Upper lobe of left lung (tissue), 6 donors: ENCODE measurements around the gene ADISSP. TPM values are rescaled to one million over a fixed set of nuclear protein-coding genes. Genes with fewer than 3 reads are reported as not detected.

Source experiments
- ATAC-seq, 2 donors: fragments of 200-7000 bp; cut with Tn5 transposase; one replicate each; pipeline ENCODE4 v1.9.1; 2022; ENCODE audit warnings: mild to moderate bottlenecking in 2 of 2, moderate library complexity in 2 of 2; ENCODE audit not compliant: low FRiP score in 2 of 2
- DNase-seq, 2 donors: peaks; one replicate each; pipeline ENCODE4 v3.0.0-alpha.2; 2019 to 2020
- H3K27ac ChIP-seq, 4 donors: fragments of 200-600 bp; sonication (generic); one replicate each; pipeline ENCODE4 v1.5.1; 2016 to 2019
- H3K27me3 ChIP-seq, 4 donors: fragments of 200-600 bp; sonication (generic); one replicate each; pipeline ENCODE4 v1.5.1; 2017 to 2019
- H3K36me3 ChIP-seq, 4 donors: fragments of 200-600 bp; sonication (generic); one replicate each; pipeline ENCODE4 v1.5.1; 2016 to 2019
- H3K4me1 ChIP-seq, 4 donors: fragments of 200-600 bp; sonication (generic); one replicate each; pipeline ENCODE4 v1.5.1; 2018 to 2019
- H3K4me3 ChIP-seq, 4 donors: fragments of 200-600 bp; sonication (generic); one replicate each; pipeline ENCODE4 v1.5.1; 2017 to 2019; ENCODE audit warnings: mild to moderate bottlenecking in 2 of 4, moderate library complexity in 1 of 4
- H3K9me3 ChIP-seq, 4 donors: fragments of 200-600 bp; sonication (generic); one replicate each; pipeline ENCODE4 v1.5.1; 2018 to 2019
- EP300 ChIP-seq, 4 donors: sonication (generic); formaldehyde crosslinking; IDR thresholded peaks; one replicate each; pipeline ENCODE4 v1.5.1; 2017; ENCODE audit warnings: antibody characterized with exemption in 4 of 4, control low read depth in 2 of 4
- POLR2A ChIP-seq, 4 donors: fragments of 450-650 bp; IDR thresholded peaks; one replicate each; pipeline ENCODE4 v1.5.1; 2016 to 2017; ENCODE audit warnings: antibody characterized with exemption in 4 of 4, mild to moderate bottlenecking in 2 of 4
- POLR2AphosphoS5 ChIP-seq, 2 donors: sonication (generic); formaldehyde crosslinking; IDR thresholded peaks; one replicate each; pipeline ENCODE4 v1.5.1; 2017; ENCODE audit warnings: antibody characterized with exemption in 2 of 2
- WGBS, 2 donors: methylation state at CpG; one replicate each; pipeline ENCODE4 v1.1.5; 2017 to 2018; 5-methylcytosine and 5-hydroxymethylcytosine counted together
- total RNA-seq, 6 donors: library from RNA; depleted of rRNA in 4 of 6; stranded (reverse); fragments of >200 nt in 4 of 6; gene quantifications; one replicate each; pipeline versions ENCODE4 v1.1.0 to v1.2.1, GENCODE V29; 2016 to 2021
- TF ChIP-seq, protein P1 (sequence below), 6 experiments: fragments of 450-650 bp in 4 of 6; fragments of 200-600 bp in 2 of 6; sonication (generic) in 2 of 6; IDR thresholded peaks; one replicate each; pipeline ENCODE4 v1.5.1; 2016 to 2019; ENCODE audit warnings: antibody characterized with exemption in 6 of 6
- donor health status: DM: no; HTN: no; CAD: no; lungs with moderate emphysema.
- donor health status: DM: no; HTN: yes; CAD: no; lungs with severe emphysema.

Gene ADISSP
- total RNA-seq, 6 donors from 2014 or later: 6.7 to 41.9 (median 39.1) TPM

DNA sequence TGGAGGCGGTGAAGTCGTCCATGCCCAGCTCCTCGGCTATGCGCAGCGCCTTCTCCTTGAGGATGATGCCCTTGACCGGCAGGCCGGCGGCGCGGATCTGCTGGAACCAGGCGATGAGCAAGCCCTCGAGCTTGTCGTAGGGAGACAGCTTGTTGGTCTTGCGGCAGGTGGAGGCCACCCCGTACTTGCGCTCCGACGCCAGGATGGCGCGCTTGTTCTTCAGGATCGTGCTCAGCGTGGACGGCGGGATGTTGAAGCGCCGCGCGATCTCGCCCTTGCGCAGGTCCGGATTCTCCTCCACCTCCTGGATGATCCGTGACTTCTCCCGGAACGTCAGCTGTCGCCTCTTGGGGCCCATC lies 18.6 kb upstream of the ADISSP start:
- TF ChIP-seq EP300 (IDR thresholded peaks at IDR 0.05): no peak
- TF ChIP-seq POLR2AphosphoS5 (IDR thresholded peaks at IDR 0.05): no peak
- TF ChIP-seq, protein P1, sequence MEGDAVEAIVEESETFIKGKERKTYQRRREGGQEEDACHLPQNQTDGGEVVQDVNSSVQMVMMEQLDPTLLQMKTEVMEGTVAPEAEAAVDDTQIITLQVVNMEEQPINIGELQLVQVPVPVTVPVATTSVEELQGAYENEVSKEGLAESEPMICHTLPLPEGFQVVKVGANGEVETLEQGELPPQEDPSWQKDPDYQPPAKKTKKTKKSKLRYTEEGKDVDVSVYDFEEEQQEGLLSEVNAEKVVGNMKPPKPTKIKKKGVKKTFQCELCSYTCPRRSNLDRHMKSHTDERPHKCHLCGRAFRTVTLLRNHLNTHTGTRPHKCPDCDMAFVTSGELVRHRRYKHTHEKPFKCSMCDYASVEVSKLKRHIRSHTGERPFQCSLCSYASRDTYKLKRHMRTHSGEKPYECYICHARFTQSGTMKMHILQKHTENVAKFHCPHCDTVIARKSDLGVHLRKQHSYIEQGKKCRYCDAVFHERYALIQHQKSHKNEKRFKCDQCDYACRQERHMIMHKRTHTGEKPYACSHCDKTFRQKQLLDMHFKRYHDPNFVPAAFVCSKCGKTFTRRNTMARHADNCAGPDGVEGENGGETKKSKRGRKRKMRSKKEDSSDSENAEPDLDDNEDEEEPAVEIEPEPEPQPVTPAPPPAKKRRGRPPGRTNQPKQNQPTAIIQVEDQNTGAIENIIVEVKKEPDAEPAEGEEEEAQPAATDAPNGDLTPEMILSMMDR (IDR thresholded peaks at IDR 0.05): no peak
- no peak for TF ChIP-seq POLR2A (IDR thresholded peaks at IDR 0.05)
- no peak for DNase-seq
- Histone ChIP-seq H3K27me3 (no peaks in the 10 kb centered on the region), H3K9me3 (no peaks in the 10 kb centered on the region), H3K27ac (peak overlapping the region; percentile 84 to 88 (median 87)), H3K4me3 (peak overlapping the region; percentile 18 to 80 (median 68)), H3K4me1 (peaks cover 44 to 57% (median 51%) of the 10 kb centered on the region in 4 donors), H3K36me3 (peaks cover 0 to 18% (median 0%) of the 10 kb centered on the region in 4 donors)
- 0% methylated on average over 6 of the region's 35 CpGs; no CpG with 5 or more reads in 1 of the 2 donors for WGBS, 2 donors
- peak in 1 of 2 donors; percentile 31 for ATAC-seq

DNA sequence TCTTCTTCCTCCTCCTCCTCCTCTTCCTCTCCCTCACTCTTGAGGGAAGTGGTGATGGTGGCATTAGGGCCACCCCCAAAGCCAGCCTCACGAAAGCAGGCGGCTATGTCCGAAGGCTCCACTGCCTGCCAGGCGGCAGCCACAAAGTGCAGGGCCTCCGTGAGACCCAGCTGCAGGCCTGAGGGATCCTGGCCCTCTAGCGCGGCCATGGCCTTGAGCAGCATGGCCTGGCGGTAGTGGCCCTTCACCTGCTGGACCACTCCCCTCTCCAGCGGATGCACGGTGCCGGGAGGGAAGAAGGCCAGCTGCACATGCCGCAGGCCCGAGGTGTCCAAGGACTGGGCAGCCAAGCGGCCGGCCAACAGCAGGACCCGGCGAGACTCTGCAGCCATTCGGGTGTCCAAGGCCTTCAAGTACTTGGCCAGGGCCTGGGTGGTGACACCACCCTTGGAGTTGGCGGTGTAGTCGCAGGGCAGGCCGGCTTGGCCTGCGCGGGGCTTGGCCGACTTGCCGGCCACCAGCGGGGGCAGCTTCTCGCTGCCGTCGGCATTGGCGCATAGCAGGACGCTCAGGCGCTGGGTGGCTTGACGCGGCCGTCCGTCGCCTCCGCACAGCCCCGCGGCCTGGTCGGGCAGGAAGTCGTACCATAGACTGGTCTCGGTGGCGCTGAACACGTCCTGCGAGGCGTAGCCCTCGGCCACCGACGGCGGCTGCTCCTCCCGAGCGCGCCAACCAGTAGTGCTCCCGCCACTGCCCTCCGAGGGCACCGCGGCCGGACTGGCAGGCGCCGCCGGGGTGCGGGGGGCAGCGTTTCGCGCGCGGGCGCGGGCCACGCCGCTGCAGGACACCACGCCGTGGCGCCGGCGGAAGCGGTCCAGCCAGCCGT lies 17.9 kb upstream of the ADISSP start:
- 64 to 65% methylated on average over 24 to 30 of the region's 79 CpGs for WGBS, 2 donors
- TF ChIP-seq POLR2A (IDR thresholded peaks at IDR 0.05): peak in 1 of 4 donors; percentile 17
- no peak for TF ChIP-seq EP300 (IDR thresholded peaks at IDR 0.05)
- TF ChIP-seq, protein P1 (IDR thresholded peaks at IDR 0.05): peak in 3 of 6 experiments; percentile 17 to 20 (median 19)
- TF ChIP-seq POLR2AphosphoS5 (IDR thresholded peaks at IDR 0.05): no peak
- ATAC-seq (peak in 1 of 2 donors; percentile 3), DNase-seq (peak in 1 of 2 donors; percentile 90)
- Histone ChIP-seq H3K4me3 (peak overlapping the region; percentile 18 to 80 (median 68)), H3K27ac (peak overlapping the region; percentile 84 to 88 (median 87)), H3K36me3 (peaks cover 0 to 18% (median 0%) of the 10 kb centered on the region in 4 donors), H3K27me3 (no peaks in the 10 kb centered on the region), H3K9me3 (no peaks in the 10 kb centered on the region), H3K4me1 (peaks cover 49 to 63% (median 56%) of the 10 kb centered on the region in 4 donors)

- DNase-seq: no peak
- Histone ChIP-seq H3K27me3 (no peaks in the 10 kb centered on the region), H3K27ac (peak overlapping the region in 3 of 4 donors; percentile 87 to 88 (median 87)), H3K4me3 (peak overlapping the region; percentile 18 to 80 (median 68)), H3K9me3 (no peaks in the 10 kb centered on the region), H3K36me3 (peaks cover 0 to 18% (median 0%) of the 10 kb centered on the region in 4 donors), H3K4me1 (peaks cover 49 to 64% (median 56%) of the 10 kb centered on the region in 4 donors)
- TF ChIP-seq POLR2A (IDR thresholded peaks at IDR 0.05) (no peak), POLR2AphosphoS5 (IDR thresholded peaks at IDR 0.05) (no peak), EP300 (IDR thresholded peaks at IDR 0.05) (no peak)
- TF ChIP-seq, protein P1 (IDR thresholded peaks at IDR 0.05): no peak
- WGBS, 2 donors: 70 to 76% methylated on average over 6 of the region's 6 CpGs
- ATAC-seq: no peak
These were observed 17.3 kb upstream of the ADISSP start for GRCh38 chr20:3784863-3785239.

- Histone ChIP-seq H3K36me3 (peaks cover 0 to 18% (median 0%) of the 10 kb centered on the region in 4 donors), H3K4me1 (peaks cover 49 to 64% (median 56%) of the 10 kb centered on the region in 4 donors), H3K27ac (peak overlapping the region in 3 of 4 donors; percentile 62 to 87 (median 87)), H3K4me3 (peak overlapping the region in 1 of 4 donors; percentile 80), H3K27me3 (no peaks in the 10 kb centered on the region), H3K9me3 (no peaks in the 10 kb centered on the region)
- peak in 1 of 2 donors; percentile 79 for DNase-seq
- 71 to 80% methylated on average over 11 to 16 of the region's 17 CpGs for WGBS, 2 donors
- no peak for TF ChIP-seq POLR2AphosphoS5 (IDR thresholded peaks at IDR 0.05)
- no peak for TF ChIP-seq POLR2A (IDR thresholded peaks at IDR 0.05)
- TF ChIP-seq, protein P1 (IDR thresholded peaks at IDR 0.05): no peak
- no peak for TF ChIP-seq EP300 (IDR thresholded peaks at IDR 0.05)
- no peak for ATAC-seq
These were observed 16.8 kb upstream of the ADISSP start for GRCh38 chr20:3784216-3784853.
